ENCODE results near the gene CADM1.

DNA sequence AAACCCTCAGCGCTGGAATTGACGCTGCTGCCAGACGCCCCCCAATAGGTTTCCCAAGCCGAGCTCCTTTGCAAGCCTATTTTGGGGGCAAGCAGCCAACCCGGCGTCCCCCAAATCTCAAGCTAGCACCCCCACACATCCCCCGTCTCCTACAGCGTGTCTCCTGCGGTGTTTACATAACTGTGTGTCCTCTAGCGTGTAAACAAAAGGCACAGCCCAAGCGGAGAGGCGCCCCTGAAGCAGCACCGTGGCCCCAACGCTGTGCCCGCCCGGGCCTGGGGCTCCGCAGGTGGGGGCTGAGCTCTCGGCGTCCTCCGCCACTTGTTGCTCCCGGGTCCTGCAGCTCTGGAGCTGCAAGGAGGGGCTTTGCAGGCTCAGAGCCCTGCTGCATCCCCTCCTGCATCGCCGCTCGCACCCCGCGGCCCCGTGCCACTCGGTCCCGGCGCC, 1.6 kb downstream of the CADM1 start:
- TF ChIP-seq, protein P1, sequence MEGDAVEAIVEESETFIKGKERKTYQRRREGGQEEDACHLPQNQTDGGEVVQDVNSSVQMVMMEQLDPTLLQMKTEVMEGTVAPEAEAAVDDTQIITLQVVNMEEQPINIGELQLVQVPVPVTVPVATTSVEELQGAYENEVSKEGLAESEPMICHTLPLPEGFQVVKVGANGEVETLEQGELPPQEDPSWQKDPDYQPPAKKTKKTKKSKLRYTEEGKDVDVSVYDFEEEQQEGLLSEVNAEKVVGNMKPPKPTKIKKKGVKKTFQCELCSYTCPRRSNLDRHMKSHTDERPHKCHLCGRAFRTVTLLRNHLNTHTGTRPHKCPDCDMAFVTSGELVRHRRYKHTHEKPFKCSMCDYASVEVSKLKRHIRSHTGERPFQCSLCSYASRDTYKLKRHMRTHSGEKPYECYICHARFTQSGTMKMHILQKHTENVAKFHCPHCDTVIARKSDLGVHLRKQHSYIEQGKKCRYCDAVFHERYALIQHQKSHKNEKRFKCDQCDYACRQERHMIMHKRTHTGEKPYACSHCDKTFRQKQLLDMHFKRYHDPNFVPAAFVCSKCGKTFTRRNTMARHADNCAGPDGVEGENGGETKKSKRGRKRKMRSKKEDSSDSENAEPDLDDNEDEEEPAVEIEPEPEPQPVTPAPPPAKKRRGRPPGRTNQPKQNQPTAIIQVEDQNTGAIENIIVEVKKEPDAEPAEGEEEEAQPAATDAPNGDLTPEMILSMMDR (IDR thresholded peaks at IDR 0.05), result no peak
- TF ChIP-seq POLR2A (IDR thresholded peaks at IDR 0.05), result no peak
